GM19240 (cell line): Measurements from ENCODE around the gene TUBB4A.
A peak's percentile ranks its signal among the peaks of the same experiment; 100 is the strongest.
"Not testable (repeated sequence)": the region's sequence is repeated elsewhere in the genome, so short reads cannot be mapped to it uniquely, and the experiment has no call there.

Experiments used
- DNase-seq: peaks from one replicate; pipeline ENCODE4 v3.0.0; 2011; ENCODE audit warnings: low spot score; ENCODE audit not compliant: insufficient read length

Gene TUBB4A

DNA sequence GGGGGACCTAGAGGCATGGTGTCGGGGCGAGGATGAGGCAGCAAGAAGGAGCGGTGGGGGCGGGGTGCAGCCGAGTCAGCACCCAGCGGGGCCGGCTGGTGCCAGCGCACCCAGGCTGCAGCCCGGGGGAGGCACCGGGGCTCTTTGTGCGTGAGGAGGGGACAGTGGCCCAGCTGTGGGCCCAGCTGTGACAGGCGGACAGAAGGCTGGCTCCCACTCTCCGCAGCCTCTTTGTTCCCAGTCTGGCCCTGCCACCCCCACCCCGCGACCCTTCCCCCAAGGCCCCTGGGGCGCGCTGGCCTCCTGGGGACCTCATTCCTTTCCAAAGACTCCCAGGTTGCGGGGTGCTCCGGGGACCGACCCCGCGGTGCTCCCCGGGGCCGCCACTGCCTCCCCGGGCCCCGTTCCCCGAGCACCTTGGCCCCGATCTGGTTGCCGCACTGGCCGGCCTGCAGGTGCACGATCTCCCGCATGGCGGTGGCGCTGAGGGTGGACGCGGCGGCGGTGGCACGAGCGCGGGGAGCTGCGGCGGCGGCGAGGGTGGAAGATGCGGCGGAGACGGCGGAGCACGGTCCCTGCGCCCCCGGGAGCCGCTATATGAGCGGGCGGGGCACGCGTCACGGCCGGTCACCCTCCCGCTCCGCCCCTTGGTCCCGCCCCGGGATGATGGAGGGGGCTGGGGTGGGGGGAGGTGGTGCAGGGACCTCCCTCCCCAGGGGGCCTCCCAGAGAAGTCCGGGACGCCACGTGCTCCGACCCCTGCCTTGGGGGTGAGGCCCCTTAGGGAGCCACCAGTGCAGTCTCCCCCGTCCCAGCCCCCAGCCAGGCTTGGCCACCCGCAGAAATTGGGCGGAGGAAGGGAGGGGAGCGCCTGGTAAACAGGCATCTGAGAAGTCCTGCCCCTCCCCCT is at the start of gene TUBB4A:
TSS of gene TUBB4A (minus strand) at position 570 of the 909 bp plus-strand sequence. CDS start at position 473, 97 bp downstream.
- DNase-seq: no peak

DNA sequence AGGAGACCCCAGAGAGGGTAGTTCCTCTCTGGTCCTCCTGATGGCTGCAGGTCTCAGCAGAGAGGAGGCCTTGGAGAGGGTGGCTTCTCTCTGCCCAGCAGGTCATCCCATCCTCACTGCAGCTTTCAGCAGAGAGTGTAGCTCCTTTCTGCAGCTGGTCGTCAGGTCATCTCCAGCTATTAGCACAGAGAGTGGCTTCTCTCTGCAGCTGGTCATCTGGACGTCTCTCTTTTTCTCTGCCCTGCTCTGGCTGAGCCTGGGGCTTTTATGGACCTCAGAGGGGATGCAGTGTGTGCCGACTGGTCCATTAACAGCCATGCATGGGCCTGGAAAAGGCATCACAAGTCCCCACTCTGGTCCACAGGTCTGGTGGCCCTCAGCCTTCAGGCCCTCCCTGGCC is 49.0 kb upstream of the TUBB4A start:
- no peak for DNase-seq

- DNase-seq: not testable (repeated sequence)
Measured at GRCh38 chr19:6550679-6551078, 48.6 kb upstream of the TUBB4A start.

GRCh38 chr19:6543866-6544347 is 41.8 kb upstream of the TUBB4A start:
- no peak for DNase-seq

DNA sequence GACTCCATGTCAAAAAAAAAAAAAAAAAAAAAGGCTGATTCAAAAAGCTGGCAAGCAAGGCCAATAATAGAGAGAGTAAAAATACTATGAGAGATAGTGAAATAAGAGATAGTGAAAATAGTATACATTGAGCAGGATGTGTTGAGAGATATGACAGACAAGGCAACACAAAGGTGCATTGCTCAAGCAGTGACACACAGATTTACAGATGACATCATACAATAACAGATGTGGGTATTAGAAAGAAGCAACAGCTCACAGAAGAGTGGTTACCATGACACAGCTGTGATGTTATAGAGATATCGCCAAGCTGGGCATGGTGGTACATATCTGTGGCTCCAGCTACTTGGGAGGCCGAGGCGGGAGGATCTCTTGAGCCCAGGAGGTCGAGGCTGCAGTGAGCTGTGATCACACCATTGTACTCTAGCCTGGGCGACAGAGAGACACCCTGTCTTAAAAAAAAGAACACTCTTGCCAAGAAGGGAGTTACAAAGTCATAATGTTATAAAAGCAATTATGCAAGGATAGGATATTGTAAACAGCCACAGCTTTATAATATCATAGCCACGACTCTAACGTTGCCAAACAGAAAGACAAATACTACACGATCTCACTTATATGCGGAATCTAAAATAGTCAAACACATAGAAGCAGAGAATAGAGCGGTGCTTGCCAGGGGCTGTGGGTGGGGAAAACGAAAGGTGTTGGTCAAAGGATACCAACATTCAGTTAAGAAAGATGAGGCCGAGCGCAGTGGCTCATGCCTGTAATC is 39.0 kb upstream of the TUBB4A start:
- DNase-seq: no peak

DNA sequence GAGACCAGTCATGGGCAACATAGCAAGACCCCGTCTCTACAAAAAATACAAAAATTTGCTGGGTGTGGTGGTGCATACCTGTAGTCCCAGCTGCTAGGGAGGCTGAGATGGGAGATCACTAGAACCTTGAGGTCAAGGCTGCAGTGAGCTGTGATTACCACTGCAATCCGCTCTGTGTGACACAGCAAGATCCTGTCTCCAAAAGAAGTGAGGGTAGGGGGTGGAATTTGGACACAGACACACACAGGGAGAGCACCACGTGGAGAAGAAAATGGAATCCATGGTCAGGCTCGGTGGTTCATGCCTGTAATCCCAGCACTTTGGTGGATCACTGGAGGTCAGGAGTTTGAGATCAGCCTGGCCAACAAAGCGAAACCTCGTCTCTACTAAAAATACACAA is 37.4 kb upstream of the TUBB4A start:
- no peak for DNase-seq

- DNase-seq: no peak
Measured at GRCh38 chr19:6535558-6536137, 33.5 kb upstream of the TUBB4A start.

DNA sequence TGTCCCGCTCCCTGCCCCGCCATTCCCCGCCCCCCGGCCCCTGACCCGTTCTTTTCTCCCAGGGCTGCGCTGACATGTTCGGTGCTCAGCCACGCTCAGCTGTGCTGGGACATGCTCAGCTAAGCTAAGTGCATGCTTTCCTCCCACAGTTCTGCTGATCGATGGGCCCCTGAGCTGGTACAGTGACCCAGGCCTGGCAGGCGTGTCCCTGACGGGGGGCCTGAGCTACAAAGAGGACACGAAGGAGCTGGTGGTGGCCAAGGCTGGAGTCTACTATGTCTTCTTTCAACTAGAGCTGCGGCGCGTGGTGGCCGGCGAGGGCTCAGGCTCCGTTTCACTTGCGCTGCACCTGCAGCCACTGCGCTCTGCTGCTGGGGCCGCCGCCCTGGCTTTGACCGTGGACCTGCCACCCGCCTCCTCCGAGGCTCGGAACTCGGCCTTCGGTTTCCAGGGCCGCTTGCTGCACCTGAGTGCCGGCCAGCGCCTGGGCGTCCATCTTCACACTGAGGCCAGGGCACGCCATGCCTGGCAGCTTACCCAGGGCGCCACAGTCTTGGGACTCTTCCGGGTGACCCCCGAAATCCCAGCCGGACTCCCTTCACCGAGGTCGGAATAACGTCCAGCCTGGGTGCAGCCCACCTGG is 32.5 kb upstream of the TUBB4A start:
- no peak for DNase-seq

DNA sequence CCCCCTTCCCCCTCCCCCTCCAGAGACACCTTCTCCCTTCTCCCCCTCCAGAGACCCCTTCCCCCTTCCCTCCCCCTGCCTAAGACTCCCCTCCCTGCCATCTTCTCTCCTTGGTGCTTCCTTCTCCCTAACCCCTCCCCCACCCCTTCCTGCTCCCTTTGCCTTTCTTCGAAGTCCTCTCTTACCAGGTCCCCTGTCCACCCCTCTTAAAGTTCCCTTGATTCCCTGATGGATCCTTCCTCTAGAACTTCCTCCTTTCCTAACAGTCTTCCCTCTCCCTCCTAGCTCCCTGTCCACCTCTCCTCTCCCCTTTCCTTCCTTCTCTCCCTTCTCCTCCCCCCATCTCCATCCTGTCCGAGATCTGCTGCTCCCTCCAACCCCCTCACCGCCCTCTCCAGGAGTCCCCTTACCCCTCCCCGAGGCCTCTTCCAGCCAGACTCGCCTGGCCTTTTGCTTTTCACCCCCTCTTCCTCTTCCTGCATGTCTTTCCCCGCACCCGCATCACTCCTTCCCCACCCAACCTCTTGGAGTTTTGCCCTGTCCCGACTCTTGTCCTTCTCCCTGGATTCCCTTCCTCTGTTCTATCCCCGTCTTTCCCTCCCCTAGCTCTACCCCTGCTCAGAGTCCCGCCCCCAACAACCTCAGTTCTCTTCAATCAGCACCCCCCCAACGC is 31.8 kb upstream of the TUBB4A start:
- DNase-seq: no peak

GRCh38 chr19:6533000-6533328 is 30.9 kb upstream of the TUBB4A start:
- no peak for DNase-seq

DNA sequence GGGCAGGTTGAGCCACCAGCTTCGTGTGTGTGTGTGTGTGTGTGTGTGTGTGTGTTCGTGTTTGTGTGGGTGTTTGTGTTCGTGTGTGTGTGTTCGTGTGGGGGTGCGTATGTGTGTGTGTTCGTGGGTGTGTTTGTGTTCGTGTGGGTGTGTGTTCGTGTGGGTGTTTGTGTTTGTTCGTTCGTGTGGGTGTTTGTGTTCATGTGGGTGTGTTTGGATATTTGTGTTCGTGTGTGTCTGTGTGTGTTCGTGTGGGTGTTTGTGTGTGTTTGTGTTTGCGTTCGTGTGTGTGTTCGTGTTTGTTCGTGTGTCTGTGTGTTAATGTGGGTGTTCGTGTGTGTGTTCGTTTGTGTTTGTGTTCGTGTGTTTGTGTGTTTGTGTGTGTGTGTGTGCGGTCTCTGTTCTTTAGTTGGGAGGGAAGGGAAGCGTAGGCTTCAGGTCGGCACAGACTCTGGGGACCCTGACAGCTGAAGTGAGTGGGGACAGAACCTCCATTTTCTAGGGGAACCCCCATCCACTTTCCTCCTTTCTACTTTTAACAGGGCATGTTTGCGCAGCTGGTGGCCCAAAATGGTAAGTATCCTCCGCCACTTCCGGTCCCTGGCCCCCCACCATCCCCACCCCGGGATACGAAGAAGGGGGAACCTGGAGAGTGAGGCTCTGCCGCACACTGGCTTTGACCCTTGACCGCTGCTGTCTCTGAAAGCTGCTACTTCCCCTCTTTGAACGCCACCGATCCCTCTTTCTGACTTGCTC is 30.3 kb upstream of the TUBB4A start:
- peak; percentile 54 for DNase-seq

GRCh38 chr19:6531956-6532243 is 29.8 kb upstream of the TUBB4A start:
- no peak for DNase-seq

DNA sequence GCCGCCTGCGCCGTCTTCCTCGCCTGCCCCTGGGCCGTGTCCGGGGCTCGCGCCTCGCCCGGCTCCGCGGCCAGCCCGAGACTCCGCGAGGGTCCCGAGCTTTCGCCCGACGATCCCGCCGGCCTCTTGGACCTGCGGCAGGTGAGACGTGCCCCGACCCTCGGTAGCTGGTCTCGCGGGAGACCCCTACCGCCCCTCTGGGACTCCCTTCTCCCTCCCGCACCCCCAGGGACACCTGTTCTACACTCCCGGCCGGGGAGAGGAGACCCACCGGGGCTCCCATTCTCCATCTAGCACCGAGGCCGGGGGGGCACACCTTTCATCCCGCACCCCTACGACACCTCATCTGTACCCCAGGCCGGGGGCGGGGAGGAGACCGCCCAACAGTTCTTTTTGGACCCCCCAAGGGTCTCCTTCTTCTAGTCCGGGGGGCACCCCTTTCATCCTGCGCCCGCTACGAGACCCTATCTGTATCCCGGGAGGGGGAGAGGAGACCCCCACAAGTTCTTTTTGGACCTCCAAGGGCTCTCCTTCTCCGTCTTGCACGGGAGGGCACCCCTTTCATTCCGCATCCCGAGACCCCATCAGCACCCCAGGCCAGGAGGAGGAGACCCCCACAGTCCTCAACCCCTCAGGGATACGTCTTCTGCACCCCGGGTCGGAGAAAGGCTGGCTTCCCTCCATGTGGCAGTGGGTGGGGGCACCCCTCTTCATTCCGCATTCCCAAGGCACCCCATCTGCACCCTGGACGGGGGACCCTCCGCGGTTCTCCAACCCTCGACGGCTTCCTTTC is 29.2 kb upstream of the TUBB4A start:
- DNase-seq: no peak

GRCh38 chr19:6530386-6531162 is 28.5 kb upstream of the TUBB4A start, which contains the start of gene TNFSF9:
Gene TNFSF9, plus strand, starts transcription at chr19:6531026. Its CDS starts 11 bp downstream, at chr19:6531037.
- no peak for DNase-seq

GRCh38 chr19:6529937-6530385 is 27.9 kb upstream of the TUBB4A start:
- DNase-seq: no peak

DNA sequence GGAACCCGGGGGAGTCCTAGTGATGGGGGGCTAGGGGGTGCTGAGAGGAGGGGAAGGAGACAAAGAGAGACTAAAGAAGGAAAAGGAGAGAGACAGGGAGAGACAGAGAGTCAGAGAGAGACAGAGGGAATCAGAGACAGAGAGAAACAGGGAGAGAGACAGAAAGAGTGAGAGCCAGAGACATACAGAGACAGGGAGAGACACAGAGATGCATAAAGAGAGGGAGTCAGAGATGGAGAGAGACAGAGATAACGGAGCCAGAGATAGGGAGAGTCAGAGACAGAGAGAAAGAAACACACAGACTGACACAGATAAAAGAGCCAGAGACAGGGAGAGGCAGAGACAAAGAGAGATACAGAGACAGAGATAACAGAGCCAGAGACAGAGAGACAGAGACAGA is 27.2 kb upstream of the TUBB4A start:
- DNase-seq: no peak

DNA sequence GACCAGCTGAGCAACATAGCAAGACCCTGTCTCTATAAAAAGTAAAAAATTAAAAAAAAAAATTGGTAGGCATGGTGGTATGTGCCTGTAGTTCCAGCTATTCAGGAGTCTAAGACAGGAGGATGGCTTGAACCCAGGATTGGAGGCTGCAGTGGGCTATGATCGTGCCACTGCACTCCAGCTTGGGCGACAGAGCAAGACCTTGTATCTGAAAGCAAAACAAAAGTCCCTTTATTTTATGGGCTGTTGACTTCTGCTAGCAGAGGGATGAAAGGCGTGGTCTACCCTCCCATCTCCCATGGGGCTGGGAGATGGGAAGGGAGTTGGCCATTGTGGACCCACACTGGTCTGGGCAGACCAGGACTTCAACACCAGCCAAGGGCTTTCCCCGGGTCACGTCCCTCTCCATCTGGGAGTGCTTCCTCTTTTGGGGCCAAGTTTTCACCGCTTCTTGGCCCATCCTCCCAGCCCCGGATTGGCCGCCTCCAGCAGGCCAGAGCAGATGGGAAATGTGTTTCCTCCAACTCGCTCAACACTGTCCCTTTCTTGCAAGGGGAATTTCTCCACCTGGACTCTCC is 26.5 kb upstream of the TUBB4A start:
- DNase-seq: no peak

DNA sequence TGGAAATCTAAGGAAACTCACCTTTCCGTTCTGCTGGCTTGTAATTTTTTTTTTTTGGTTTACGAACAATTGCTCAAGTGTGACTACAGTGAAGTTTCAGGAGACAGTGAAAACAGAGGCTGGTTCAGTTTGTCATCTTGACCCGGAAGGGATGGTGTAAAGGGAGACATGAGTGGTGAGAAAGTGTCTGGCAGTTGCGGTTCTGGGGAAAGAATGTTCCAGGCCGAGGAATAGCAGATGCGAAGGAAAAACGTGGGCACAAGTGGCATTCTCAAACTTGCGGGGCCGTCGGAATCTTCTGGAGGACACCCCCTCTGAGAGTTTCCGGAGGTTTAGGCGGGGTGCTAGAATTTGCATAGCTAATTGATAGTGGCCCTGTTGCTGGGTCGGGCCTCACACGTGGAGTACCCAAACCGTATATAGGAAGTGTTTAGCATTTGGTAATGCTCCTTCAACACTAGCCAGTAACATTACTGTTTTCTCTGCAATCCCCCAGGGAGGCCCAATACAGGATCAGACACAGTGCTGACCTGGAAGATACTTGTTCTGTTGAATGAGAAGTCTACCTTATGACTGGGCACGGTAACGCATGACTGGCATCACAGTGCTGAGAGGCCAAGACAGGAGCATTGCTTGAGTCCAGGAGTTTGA is 25.9 kb upstream of the TUBB4A start:
- peak; percentile 69 for DNase-seq
